ENCODE data around the gene ADAT3.

ADAT3 gene

GRCh38 chr19:1905110-1905862 lies at the start of gene ADAT3, which contains the start of gene SCAMP4:
TSS of gene ADAT3 (plus strand) at chr19:1905399. CDS start at chr19:1912048, 6,649 bp downstream.
TSS of gene SCAMP4 (plus strand) at chr19:1905399. CDS start at chr19:1915020, 9,621 bp downstream.
- DNase-seq, result peak; percentile 93

GRCh38 chr19:1855828-1856255 lies 49.4 kb upstream of the ADAT3 start:
- no peak for DNase-seq

GRCh38 chr19:1856345-1856697 lies 48.9 kb upstream of the ADAT3 start:
- DNase-seq, result no peak

- no peak for DNase-seq
Observed at GRCh38 chr19:1856698-1857603, 48.2 kb upstream of the ADAT3 start.

- DNase-seq, result no peak
Observed at GRCh38 chr19:1857648-1858326, 47.4 kb upstream of the ADAT3 start.

GRCh38 chr19:1858412-1859081 lies 46.7 kb upstream of the ADAT3 start:
- no peak for DNase-seq

- no peak for DNase-seq
Observed at GRCh38 chr19:1859331-1859781, 45.8 kb upstream of the ADAT3 start.

GRCh38 chr19:1860042-1860775 lies 45.0 kb upstream of the ADAT3 start:
- DNase-seq, result no peak

- no peak for DNase-seq
Observed at GRCh38 chr19:1860821-1861598, 44.2 kb upstream of the ADAT3 start.

GRCh38 chr19:1861599-1862031 lies 43.6 kb upstream of the ADAT3 start:
- no peak for DNase-seq

GRCh38 chr19:1862068-1862423 lies 43.2 kb upstream of the ADAT3 start:
- DNase-seq, result no peak

GRCh38 chr19:1862424-1863327 lies 42.5 kb upstream of the ADAT3 start:
- DNase-seq, result no peak

- no peak for DNase-seq
Observed at GRCh38 chr19:1863328-1863637, 41.9 kb upstream of the ADAT3 start, which contains the start of gene KLF16. TSS of gene KLF16 (minus strand) at chr19:1863579. CDS start at chr19:1863497, 82 bp downstream.

- peak; percentile 84 for DNase-seq
Observed at GRCh38 chr19:1863638-1864479, 41.3 kb upstream of the ADAT3 start.

GRCh38 chr19:1864480-1865171 lies 40.6 kb upstream of the ADAT3 start:
- DNase-seq, result no peak

GRCh38 chr19:1865172-1866010 lies 39.8 kb upstream of the ADAT3 start:
- no peak for DNase-seq

GRCh38 chr19:1866693-1867348 lies 38.4 kb upstream of the ADAT3 start:
- DNase-seq, result no peak
